HL-60 (cell line): Measurements from ENCODE around the gene FARP1.

Experiments used
- TF ChIP-seq, protein P1 (sequence below): IDR thresholded peaks from one replicate; pipeline ENCODE4 v1.5.1; 2011; ENCODE audit warnings: low read length, control low read depth, inconsistent platforms; ENCODE audit not compliant: insufficient read depth
- TF ChIP-seq, protein P2 (sequence below): IDR thresholded peaks from 2 replicates; pipeline ENCODE4 v1.6.1; 2012; ENCODE audit warnings: low read depth; ENCODE audit not compliant: insufficient replicate concordance

DNA sequence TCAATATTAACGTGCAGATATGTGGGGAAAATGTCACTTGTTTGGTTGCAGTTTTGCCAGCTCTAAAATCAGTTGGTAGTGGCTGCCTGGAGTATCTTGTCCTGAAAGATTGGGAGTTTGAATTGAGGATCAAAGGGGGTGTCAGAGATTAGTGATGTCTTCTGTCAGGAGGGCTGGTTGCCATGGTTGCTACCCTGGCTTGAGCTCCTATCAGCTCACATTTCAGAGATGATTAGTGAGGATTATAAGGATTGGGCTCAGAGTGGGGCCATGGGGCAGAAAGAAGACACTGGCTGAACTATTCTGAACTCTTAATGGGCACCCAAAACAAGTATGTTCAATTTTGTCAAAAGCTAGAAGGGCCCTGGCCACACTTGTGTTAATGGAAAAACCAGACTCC is 129.7 kb downstream of the FARP1 start:
- TF ChIP-seq, protein P1, sequence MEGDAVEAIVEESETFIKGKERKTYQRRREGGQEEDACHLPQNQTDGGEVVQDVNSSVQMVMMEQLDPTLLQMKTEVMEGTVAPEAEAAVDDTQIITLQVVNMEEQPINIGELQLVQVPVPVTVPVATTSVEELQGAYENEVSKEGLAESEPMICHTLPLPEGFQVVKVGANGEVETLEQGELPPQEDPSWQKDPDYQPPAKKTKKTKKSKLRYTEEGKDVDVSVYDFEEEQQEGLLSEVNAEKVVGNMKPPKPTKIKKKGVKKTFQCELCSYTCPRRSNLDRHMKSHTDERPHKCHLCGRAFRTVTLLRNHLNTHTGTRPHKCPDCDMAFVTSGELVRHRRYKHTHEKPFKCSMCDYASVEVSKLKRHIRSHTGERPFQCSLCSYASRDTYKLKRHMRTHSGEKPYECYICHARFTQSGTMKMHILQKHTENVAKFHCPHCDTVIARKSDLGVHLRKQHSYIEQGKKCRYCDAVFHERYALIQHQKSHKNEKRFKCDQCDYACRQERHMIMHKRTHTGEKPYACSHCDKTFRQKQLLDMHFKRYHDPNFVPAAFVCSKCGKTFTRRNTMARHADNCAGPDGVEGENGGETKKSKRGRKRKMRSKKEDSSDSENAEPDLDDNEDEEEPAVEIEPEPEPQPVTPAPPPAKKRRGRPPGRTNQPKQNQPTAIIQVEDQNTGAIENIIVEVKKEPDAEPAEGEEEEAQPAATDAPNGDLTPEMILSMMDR, result no peak
- TF ChIP-seq, protein P2, sequence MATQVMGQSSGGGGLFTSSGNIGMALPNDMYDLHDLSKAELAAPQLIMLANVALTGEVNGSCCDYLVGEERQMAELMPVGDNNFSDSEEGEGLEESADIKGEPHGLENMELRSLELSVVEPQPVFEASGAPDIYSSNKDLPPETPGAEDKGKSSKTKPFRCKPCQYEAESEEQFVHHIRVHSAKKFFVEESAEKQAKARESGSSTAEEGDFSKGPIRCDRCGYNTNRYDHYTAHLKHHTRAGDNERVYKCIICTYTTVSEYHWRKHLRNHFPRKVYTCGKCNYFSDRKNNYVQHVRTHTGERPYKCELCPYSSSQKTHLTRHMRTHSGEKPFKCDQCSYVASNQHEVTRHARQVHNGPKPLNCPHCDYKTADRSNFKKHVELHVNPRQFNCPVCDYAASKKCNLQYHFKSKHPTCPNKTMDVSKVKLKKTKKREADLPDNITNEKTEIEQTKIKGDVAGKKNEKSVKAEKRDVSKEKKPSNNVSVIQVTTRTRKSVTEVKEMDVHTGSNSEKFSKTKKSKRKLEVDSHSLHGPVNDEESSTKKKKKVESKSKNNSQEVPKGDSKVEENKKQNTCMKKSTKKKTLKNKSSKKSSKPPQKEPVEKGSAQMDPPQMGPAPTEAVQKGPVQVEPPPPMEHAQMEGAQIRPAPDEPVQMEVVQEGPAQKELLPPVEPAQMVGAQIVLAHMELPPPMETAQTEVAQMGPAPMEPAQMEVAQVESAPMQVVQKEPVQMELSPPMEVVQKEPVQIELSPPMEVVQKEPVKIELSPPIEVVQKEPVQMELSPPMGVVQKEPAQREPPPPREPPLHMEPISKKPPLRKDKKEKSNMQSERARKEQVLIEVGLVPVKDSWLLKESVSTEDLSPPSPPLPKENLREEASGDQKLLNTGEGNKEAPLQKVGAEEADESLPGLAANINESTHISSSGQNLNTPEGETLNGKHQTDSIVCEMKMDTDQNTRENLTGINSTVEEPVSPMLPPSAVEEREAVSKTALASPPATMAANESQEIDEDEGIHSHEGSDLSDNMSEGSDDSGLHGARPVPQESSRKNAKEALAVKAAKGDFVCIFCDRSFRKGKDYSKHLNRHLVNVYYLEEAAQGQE, result no peak
